GM23338 (cell line): ENCODE measurements around the gene CHAF1B. TPM values are rescaled to one million over a fixed set of nuclear protein-coding genes. Genes with fewer than 3 reads are reported as not detected.
"Not testable (repeated sequence)": the region's sequence is repeated elsewhere in the genome, so short reads cannot be mapped to it uniquely, and the experiment has no call there.

Source experiments
- ATAC-seq: fragments of 200-7000 bp; cut with Tn5 transposase; 3 replicates; pipeline ENCODE4 v1.9.1; 2020
- DNase-seq: peaks from one replicate; pipeline ENCODE4 v3.0.0-alpha.2; 2015; ENCODE audit warnings: low spot score
- H2AFZ ChIP-seq: fragments of 200-600 bp; sonication (generic); 2 replicates; pipeline ENCODE4 v1.8.0; 2016; ENCODE audit warnings: antibody characterized with exemption, mild to moderate bottlenecking, moderate library complexity
- H3F3A ChIP-seq: fragments of 200-600 bp; sonication (generic); replicated peaks from 2 replicates; pipeline ENCODE4 v1.8.0; 2017; ENCODE audit warnings: antibody characterized with exemption, mixed run types, low read depth
- H3K27ac ChIP-seq: fragments of 200-600 bp; sonication (generic); 2 replicates; pipeline ENCODE4 v1.6.1; 2016; ENCODE audit warnings: low read depth
- H3K27me3 ChIP-seq: fragments of 200-600 bp; sonication (generic); 2 replicates; pipeline ENCODE4 v1.8.0; 2016; ENCODE audit warnings: mild to moderate bottlenecking, mixed run types, moderate library complexity; ENCODE audit not compliant: insufficient read depth
- H3K36me3 ChIP-seq: fragments of 200-600 bp; sonication (generic); 2 replicates; pipeline ENCODE4 v1.8.0; 2016; ENCODE audit warnings: mild to moderate bottlenecking; ENCODE audit not compliant: insufficient read depth
- H3K4me1 ChIP-seq: fragments of 200-600 bp; sonication (generic); 2 replicates; pipeline ENCODE4 v1.8.0; 2016; ENCODE audit warnings: mild to moderate bottlenecking, moderate library complexity; ENCODE audit not compliant: insufficient read depth
- H3K4me2 ChIP-seq: fragments of 200-600 bp; sonication (generic); 2 replicates; pipeline ENCODE4 v1.7.1; 2017; ENCODE audit warnings: mixed run types
- H3K4me3 ChIP-seq: fragments of 200-600 bp; sonication (generic); 2 replicates; pipeline ENCODE4 v1.6.1; 2016; ENCODE audit warnings: mixed run types
- H3K79me2 ChIP-seq: fragments of 200-600 bp; sonication (generic); replicated peaks from 2 replicates; pipeline ENCODE4 v1.8.0; 2017; ENCODE audit warnings: mild to moderate bottlenecking; ENCODE audit not compliant: insufficient read depth
- H3K9me2 ChIP-seq: fragments of 200-600 bp; sonication (generic); 2 replicates; pipeline ENCODE4 v1.8.0; 2017; ENCODE audit not compliant: insufficient read depth
- H4K20me1 ChIP-seq: fragments of 200-600 bp; sonication (generic); replicated peaks from 2 replicates; pipeline ENCODE4 v1.8.0; 2017; ENCODE audit warnings: mild to moderate bottlenecking; ENCODE audit not compliant: insufficient read depth
- H3K27ac Mint-ChIP-seq: 2 replicates; pipeline ENCODE4 v1.8.0; 2020; ENCODE audit warnings: inconsistent platforms, mild to moderate bottlenecking, moderate library complexity, mixed read lengths
- H3K27me3 Mint-ChIP-seq: 3 replicates; pipeline ENCODE4 v1.8.0; 2022; ENCODE audit warnings: low read depth, mild to moderate bottlenecking, moderate library complexity, mixed read lengths, inconsistent platforms; ENCODE audit not compliant: insufficient read depth, poor library complexity
- H3K36me3 Mint-ChIP-seq: 3 replicates; pipeline ENCODE4 v1.8.0; 2021; ENCODE audit warnings: low read depth, mild to moderate bottlenecking, inconsistent platforms, moderate library complexity, mixed read lengths
- H3K4me1 Mint-ChIP-seq: 3 replicates; pipeline ENCODE4 v1.8.0; 2020; ENCODE audit warnings: mild to moderate bottlenecking, inconsistent platforms, mixed read lengths
- H3K4me3 Mint-ChIP-seq: 3 replicates; pipeline ENCODE4 v1.8.0; 2021; ENCODE audit warnings: moderate library complexity, mild to moderate bottlenecking, inconsistent platforms, mixed read lengths
- H3K9me3 Mint-ChIP-seq: 3 replicates; pipeline ENCODE4 v1.8.0; 2020; ENCODE audit warnings: moderate library complexity, mild to moderate bottlenecking, inconsistent platforms, mixed read lengths
- CTCF ChIP-seq, 2 experiments: fragments of 200-600 bp in 1 of 2; sonication (generic) in 1 of 2; conservative IDR thresholded peaks; 2 replicates each; pipeline versions ENCODE4 v1.5.1 to v1.6.1; 2016 to 2017; ENCODE audit warnings: antibody characterized with exemption in 2 of 2, low read depth in 2 of 2, mild to moderate bottlenecking in 2 of 2, moderate library complexity in 1 of 2
- EZH2 ChIP-seq: fragments of 200-600 bp; sonication (generic); IDR thresholded peaks from one replicate; pipeline ENCODE4 v1.8.0; 2017; ENCODE audit warnings: antibody characterized with exemption, mild to moderate bottlenecking, low read depth; ENCODE audit not compliant: unreplicated experiment
- EZH2phosphoT487 ChIP-seq: fragments of 200-600 bp; sonication (generic); IDR thresholded peaks from one replicate; pipeline ENCODE4 v1.8.1; 2018; ENCODE audit warnings: antibody characterized with exemption; ENCODE audit not compliant: unreplicated experiment
- POLR2AphosphoS5 ChIP-seq: IDR thresholded peaks from 2 replicates; pipeline ENCODE4 v1.6.1; 2016; ENCODE audit warnings: antibody characterized with exemption, low read depth
- ZNF114 ChIP-seq: fragments of 250-450 bp; sonication (Bioruptor Pico); IDR thresholded peaks from 2 replicates; pipeline ENCODE4 v1.5.0; 2020; ENCODE audit warnings: mild to moderate bottlenecking, moderate library complexity
- ZNF331 ChIP-seq: fragments of 250-450 bp; sonication (Bioruptor Pico); IDR thresholded peaks from 2 replicates; pipeline ENCODE4 v1.5.0; 2020; ENCODE audit warnings: low read depth, mild to moderate bottlenecking, moderate library complexity
- ZNF462 ChIP-seq: fragments of 250-450 bp; sonication (Bioruptor Pico); IDR thresholded peaks from 2 replicates; pipeline ENCODE4 v1.5.0; 2020; ENCODE audit warnings: mild to moderate bottlenecking, moderate library complexity
- polyA plus RNA-seq: library from polyadenylated mRNA; unstranded; fragments of >200 nt; fragmentation: Nextera tagmentation; extraction: Ambion mirVana; gene quantifications from 2 replicates; pipeline ENCODE4 v1.2.1, GENCODE V29; 2016
- total RNA-seq: library from RNA; depleted of rRNA; stranded (reverse); fragments of >200 nt; shearing (Covaris generic); gene quantifications from 2 replicates; pipeline ENCODE4 v1.2.3, GENCODE V29; 2014

The CHAF1B gene
- total and polyA plus RNA-seq, 2 experiments from 2014 or later: 7.9 to 13.1 TPM

- H3K27ac Mint-ChIP-seq: no peak overlapping the region
Observed at GRCh38 chr21:36338975-36339374, 46.2 kb upstream of the CHAF1B start.

GRCh38 chr21:36342581-36342980, 42.6 kb upstream of the CHAF1B start:
- not testable (repeated sequence) for H3K4me3 ChIP-seq, H3F3A ChIP-seq, H3K79me2 ChIP-seq, H2AFZ ChIP-seq, H3K27me3 ChIP-seq, H3K9me2 ChIP-seq, H3K4me2 ChIP-seq, H3K27ac ChIP-seq, H3K27ac Mint-ChIP-seq, H4K20me1 ChIP-seq, H3K27me3 Mint-ChIP-seq, H3K4me1 ChIP-seq, DNase-seq, H3K9me3 Mint-ChIP-seq, ATAC-seq, H3K4me3 Mint-ChIP-seq, H3K4me1 Mint-ChIP-seq
- peaks cover 74% of the 10 kb centered on the region for H3K36me3 Mint-ChIP-seq
- H3K36me3 ChIP-seq: peaks cover 63% of the 10 kb centered on the region

More at GRCh38 chr21:36338975-36339374, 46.2 kb upstream of the CHAF1B start:
- H3K4me1 Mint-ChIP-seq: no peaks in the 10 kb centered on the region
- Histone ChIP-seq H2AFZ (no peak overlapping the region), H3K9me2 (no peaks in the 10 kb centered on the region), H4K20me1 (peaks cover 13% of the 10 kb centered on the region), H3K79me2 (peaks cover 24% of the 10 kb centered on the region), H3K4me3 (no peak overlapping the region), H3F3A (no peaks in the 10 kb centered on the region), H3K4me1 (no peaks in the 10 kb centered on the region), H3K27me3 (no peaks in the 10 kb centered on the region), H3K27ac (no peak overlapping the region), H3K4me2 (no peak overlapping the region), H3K36me3 (peaks cover 66% of the 10 kb centered on the region)
- TF ChIP-seq CTCF (conservative IDR thresholded peaks at IDR 0.05; ENCODE audit: low read depth in 2 of 2) (no peak), EZH2phosphoT487 (no peak), ZNF114 (CRISPR knock-in tag) (no peak), EZH2 (no peak)
- no peaks in the 10 kb centered on the region for H3K27me3 Mint-ChIP-seq
- ATAC-seq: no peak
- H3K4me3 Mint-ChIP-seq: no peak overlapping the region
- no peaks in the 10 kb centered on the region for H3K9me3 Mint-ChIP-seq
- peaks cover 74% of the 10 kb centered on the region for H3K36me3 Mint-ChIP-seq
- DNase-seq: no peak

- Histone ChIP-seq H3F3A (no peaks in the 10 kb centered on the region), H3K27ac (no peak overlapping the region), H3K36me3 (peaks cover 65% of the 10 kb centered on the region), H3K9me2 (no peaks in the 10 kb centered on the region), H3K27me3 (no peaks in the 10 kb centered on the region), H4K20me1 (peaks cover 10% of the 10 kb centered on the region; the same call in 1 of the 2 replicates), H3K4me2 (no peak overlapping the region), H2AFZ (no peak overlapping the region), H3K79me2 (no peaks in the 10 kb centered on the region), H3K4me1 (no peaks in the 10 kb centered on the region), H3K4me3 (no peak overlapping the region)
- peaks cover 3% of the 10 kb centered on the region for H3K27me3 Mint-ChIP-seq
- no peaks in the 10 kb centered on the region for H3K4me1 Mint-ChIP-seq
- no peak overlapping the region for H3K4me3 Mint-ChIP-seq
- ATAC-seq (no peak), DNase-seq (no peak)
- no peaks in the 10 kb centered on the region for H3K9me3 Mint-ChIP-seq
- peaks cover 71% of the 10 kb centered on the region for H3K36me3 Mint-ChIP-seq
- no peak overlapping the region for H3K27ac Mint-ChIP-seq
- TF ChIP-seq POLR2AphosphoS5 (no peak), ZNF331 (CRISPR knock-in tag) (no peak), ZNF462 (CRISPR knock-in tag) (no peak), EZH2phosphoT487 (no peak), ZNF114 (CRISPR knock-in tag) (no peak)
Observed at GRCh38 chr21:36344931-36345330, 40.3 kb upstream of the CHAF1B start.
